ENCODE data around the gene ZNF2. TPM values are rescaled to one million over a fixed set of nuclear protein-coding genes. Genes with fewer than 3 reads are reported as not detected.
"Not testable (repeated sequence)": the region's sequence is repeated elsewhere in the genome, so short reads cannot be mapped to it uniquely, and the experiment has no call there.

ZNF2 gene
- 2.6 TPM for total RNA-seq
- long read RNA-seq, partial matches to known transcripts: 0 of 5 reads
- long read RNA-seq, other reads (novel, unspliced or antisense): 1 of 5 reads

GRCh38 chr2:95165371-95166064 is at the start of gene ZNF2:
Gene ZNF2 (plus strand): TSS chr2:95165809. CDS start chr2:95176227, 10,418 bp downstream.
- DNase-seq (ENCODE audit: low spot score): peak; percentile 98

DNA sequence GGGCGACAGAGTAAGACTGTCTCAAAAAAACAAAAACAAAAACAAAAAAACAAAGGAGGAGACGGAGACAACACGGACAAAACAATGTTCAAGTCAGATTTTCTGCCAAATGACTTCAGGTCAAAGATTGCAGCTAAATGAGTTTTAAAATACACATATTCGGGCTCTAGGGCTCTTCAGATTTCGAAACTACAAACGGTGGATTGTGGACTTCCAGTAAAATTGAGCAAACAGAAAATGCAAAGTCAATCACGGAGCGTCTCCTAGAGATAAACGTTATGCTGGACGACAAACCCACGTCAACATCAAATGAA is 44.6 kb upstream of the ZNF2 start:
- no peak for DNase-seq (ENCODE audit: low spot score)

DNA sequence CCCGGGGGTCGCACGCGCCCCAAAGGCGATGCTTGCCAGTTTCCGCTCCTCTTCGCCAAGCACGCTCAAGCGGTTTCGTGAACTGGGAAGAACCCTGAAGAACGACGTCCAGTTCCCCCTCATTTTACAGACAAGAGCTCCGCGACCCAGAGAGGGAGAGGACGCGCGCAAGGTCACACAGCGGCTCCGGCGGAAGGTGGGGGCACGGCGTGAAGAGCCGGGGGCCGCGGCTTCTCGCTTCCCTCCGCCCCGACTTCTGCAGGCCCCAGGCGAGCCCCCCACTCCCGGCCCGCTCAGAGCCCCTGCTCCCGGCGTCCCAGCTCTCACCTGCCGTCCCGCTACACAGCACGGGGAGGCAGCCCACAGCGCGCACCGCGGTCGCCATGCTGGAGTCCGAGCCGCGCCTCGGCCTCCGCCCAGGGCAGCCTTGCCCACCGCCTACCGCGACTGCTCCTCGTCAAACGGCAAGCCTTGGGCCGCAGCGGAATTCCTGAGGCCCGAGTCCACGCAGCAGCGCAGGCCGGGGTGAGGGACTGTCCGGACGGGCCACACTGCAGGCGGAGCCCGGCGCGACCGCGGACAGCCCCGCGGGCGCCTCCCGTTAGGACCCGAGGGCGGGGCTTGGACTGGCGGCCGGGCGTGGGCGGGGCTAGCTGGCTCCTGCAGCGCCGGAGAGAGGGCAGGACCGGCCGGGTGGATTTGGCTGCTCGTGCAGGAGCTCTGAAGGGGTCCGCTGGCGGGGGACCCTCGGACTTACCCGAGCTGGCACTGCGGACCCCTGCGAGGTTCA is 44.0 kb upstream of the ZNF2 start, which contains the start of gene MRPS5:
Gene MRPS5, minus strand, starts transcription at position 402 of the 790 bp plus-strand sequence. Its CDS starts 17 bp downstream, at position 385.
- peak; percentile 96 for DNase-seq (ENCODE audit: low spot score)

DNA sequence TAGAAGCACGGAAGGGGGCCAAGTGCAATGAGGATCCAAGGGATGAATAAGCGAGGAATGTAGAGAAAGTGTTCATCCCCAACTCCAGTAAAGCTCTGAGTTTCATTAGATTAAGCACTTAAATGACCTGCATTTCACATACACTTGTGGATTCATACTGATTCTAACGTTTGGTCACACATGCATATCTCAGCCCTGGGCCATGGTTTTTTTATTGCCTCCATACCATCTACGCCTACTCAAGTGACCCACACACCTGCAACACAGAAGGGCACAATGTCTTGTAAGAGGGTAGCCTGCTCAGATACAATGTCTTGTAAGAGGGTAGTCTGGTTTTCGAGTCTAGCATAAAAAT is 43.4 kb upstream of the ZNF2 start:
- no peak for DNase-seq (ENCODE audit: low spot score)

DNA sequence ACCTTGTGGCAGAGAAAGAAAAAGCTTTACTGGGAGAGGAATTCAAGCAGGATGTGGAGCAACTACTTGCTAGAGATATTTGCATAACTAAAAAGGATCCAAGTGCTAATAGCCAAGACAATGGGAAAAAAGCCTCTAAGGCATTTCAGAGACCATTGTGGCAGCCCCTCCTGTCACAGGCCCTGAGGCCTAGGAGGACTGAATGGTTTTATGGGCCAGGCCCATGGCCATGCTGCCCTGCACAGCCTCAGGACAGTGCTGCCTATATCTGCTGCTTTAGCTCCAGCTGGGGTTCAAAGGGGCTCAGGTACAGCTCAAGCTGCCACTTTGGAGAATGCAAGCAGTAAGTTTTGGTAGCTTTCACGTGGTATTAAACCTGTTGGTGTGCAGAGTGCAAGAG is 26.9 kb upstream of the ZNF2 start:
- peak; percentile 49 for DNase-seq (ENCODE audit: low spot score)

DNA sequence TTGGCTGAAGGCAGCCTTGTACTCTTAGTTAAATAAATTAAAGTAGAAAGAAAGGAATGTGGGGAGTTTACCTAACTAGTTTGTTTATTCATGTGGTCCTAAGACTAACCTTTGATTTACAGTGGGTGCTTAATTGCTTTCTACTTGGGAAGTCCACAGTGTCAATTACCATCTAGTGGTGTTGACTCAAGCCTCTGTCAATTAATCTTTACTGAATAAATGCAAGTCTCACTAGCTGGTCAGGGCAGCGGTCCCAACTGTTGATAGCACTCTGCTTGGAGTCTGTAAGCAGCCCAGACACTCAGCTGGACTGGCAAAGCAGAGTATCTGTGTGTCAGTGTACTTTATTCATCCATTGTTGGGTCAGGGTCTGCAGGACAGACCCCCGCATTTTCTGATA is 21.8 kb upstream of the ZNF2 start:
- DNase-seq (ENCODE audit: low spot score): peak; percentile 24

DNA sequence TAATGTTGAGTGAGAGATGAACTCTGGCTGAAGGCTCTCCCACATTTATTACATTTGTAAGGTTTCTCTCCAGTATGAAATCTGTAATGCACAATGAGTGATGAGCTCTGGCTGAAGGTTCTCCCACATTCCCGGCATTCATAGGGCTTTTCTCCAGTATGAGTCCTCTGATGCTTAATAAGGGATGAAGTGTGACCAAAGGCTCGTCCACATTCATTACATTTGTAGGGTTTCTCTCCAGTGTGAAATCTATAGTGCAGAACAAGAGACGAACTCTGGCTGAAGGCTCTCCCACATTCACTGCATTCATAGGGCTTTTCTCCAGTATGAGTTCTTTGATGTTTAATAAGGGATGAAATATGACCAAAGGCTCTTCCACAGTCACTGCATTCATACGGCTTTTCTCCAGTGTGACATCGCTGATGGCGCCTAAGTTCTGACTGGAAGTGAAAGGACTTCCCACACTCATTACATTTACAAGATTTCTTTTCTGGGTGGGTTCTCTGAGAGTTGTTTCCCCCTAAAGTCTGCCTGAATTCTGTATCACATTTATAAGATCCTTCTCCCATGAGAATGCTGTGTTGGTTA is 16.1 kb upstream of the ZNF2 start:
- peak; percentile 18 for DNase-seq (ENCODE audit: low spot score)

GRCh38 chr2:95158441-95158840 is 7.2 kb upstream of the ZNF2 start:
- no peak for DNase-seq (ENCODE audit: low spot score)

- no peak for DNase-seq (ENCODE audit: low spot score)
Measured at GRCh38 chr2:95158891-95159619, 6.6 kb upstream of the ZNF2 start.

DNA sequence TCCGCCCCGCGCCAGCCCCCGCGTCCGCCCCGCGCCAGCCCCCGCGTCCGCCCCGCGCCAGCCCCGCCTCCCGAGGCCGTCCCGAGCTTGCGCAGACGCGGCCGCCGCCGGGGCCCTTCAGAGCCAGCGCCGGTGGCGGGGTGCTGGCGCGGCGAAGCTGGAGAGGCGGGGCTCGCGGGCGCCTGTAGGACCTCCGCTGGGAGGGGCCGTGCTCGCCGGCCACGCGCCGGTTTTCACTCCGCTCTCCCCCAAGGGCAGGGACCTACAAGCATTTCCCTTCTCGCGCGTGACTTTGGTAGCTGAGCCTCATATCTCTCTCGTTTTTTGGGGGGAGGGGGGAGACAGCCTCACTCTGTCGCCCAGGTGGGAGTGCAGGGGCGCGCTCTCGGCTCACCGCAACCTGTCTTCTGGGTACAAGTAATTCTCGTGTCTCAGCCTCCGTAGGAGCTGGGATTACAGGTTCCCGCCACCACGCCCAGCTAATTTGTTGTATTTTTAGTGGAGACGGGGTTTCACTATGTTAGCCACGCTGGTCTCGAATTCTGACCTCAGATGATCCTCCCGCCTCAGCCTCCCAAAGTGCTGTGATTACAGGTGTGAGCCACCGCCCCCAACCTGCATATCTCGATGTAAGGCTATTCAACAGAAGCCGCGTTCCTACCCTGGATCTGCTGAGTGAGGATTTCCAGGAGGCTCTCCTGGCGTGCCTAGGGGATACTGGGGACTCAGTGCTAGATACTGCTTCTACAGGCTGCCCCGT is 5.7 kb upstream of the ZNF2 start, which contains the start of gene ZNF514:
Gene ZNF514, minus strand, starts transcription at position 159 of the 760 bp plus-strand sequence. CDS start 6,595 bp downstream, outside the sequence.
- DNase-seq (ENCODE audit: low spot score): peak; percentile 92

DNA sequence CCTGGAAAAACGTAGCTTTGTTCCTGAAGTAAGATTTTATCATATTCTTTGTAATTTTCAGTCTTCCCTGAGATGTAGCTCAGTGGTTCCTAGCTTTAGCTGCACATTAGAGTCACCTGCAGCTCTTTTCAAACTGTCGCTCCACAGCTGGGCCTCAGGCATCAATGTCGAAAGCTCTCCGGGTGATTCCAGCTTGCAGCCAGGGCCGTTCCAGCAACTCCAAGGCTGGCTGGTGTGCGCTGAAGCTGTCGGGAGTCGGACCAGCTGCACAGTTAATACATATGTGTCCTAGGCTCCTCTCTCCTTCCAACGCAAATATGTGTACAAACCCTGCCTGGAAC is 609 bp upstream of the ZNF2 start:
- DNase-seq (ENCODE audit: low spot score): no peak

- DNase-seq (ENCODE audit: low spot score): no peak
Measured at GRCh38 chr2:95166065-95166763, 605 bp downstream of the ZNF2 start.

GRCh38 chr2:95171902-95172301 is 6.3 kb downstream of the ZNF2 start:
- DNase-seq (ENCODE audit: low spot score): no peak

DNA sequence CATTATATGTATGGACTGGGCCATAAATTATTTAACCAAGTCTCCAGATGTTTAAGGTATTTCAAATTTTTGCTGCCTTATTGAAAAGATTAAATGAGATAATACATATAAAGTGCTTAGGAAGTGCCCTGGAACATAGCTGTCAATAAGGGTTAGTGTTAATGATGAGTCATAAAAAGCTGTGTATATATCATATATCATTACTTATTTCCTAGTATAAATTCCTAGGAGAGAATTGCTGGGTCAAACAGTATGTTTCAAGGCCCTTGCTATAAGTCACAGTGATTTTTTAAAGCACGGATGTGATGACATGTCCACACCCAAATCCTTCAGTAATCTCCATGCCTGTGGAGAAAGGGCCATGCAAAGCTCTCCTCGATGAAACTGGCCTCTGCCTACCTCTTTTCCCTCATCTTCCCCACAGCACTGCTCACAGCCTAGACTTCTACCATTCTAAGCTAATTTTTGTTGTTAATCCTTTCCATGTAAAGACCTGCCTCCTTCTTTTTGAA is 8.5 kb downstream of the ZNF2 start:
- no peak for DNase-seq (ENCODE audit: low spot score)

- no peak for DNase-seq (ENCODE audit: low spot score)
Measured at GRCh38 chr2:95179451-95179850, 13.8 kb downstream of the ZNF2 start.

DNA sequence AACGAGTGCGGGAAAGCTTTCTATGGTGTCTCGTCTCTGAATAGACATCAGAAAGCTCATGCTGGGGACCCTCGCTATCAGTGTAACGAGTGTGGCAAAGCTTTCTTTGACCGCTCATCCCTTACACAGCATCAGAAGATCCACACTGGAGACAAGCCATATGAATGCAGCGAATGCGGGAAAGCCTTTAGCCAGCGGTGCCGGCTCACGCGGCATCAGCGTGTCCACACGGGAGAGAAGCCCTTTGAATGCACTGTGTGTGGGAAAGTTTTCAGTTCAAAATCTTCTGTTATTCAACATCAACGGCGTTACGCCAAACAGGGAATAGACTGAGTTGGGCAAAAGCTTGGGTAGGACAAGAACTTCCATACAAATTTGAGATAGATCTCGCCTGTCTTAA is 16.2 kb downstream of the ZNF2 start:
- no peak for DNase-seq (ENCODE audit: low spot score)

GRCh38 chr2:95185197-95185596 is 19.6 kb downstream of the ZNF2 start:
- no peak for DNase-seq (ENCODE audit: low spot score)

DNA sequence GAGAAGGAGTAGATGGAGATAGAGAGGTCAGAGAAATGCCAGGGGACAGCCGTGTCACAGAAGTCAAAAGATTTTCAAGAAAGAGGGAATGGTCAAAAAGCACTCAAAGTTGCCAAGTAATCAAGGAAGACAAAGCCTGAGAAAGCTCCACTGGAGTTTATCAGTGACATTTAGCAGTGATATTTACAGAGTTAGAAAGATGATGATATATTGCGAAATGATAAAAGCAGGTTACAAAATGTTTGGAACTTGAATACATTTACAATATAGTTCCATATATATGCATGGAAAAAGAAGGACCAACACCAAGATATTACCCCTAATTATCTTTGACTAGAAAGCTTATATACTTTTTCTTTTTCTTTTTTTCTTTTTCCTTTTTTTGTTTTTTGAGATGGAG is 20.4 kb downstream of the ZNF2 start:
- DNase-seq (ENCODE audit: low spot score): no peak

DNA sequence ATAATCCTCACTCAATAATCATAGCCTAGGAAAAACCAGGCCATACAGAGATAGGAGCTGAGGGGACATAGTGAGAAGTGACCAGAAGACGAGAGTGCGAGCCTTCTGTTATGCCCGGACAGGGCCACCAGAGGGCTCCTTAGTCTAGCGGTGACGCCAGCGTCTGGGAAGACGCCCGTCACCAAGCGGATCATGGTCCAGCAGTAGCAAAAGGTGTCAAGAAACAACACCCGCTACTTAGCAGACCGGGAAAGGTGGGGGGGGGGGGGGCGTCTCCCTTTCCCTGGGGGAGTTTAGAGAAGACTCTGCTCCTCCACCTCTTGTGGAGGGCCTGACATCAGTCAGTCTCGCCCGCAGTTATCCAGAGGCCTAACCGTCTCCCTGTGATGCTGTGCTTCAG is 27.3 kb downstream of the ZNF2 start:
- DNase-seq (ENCODE audit: low spot score): not testable (repeated sequence)

GRCh38 chr2:95203911-95204310 is 38.3 kb downstream of the ZNF2 start:
- DNase-seq (ENCODE audit: low spot score): no peak

Data from mesenteric fat pad (tissue), 1 donor.